Glomerular visceral epithelial cell (primary cell): ENCODE data around the gene HIRIP3.
"Not testable (repeated sequence)": the region's sequence is repeated elsewhere in the genome, so short reads cannot be mapped to it uniquely, and the experiment has no call there.

Source experiments
- DNase-seq: peaks from one replicate; pipeline ENCODE4 v3.0.0-alpha.2; 2016; ENCODE audit errors: extremely low spot score

HIRIP3 gene

GRCh38 chr16:29959821-29960220 lies 35.6 kb downstream of the HIRIP3 start:
- DNase-seq: not testable (repeated sequence)

- DNase-seq: no peak
Measured at GRCh38 chr16:29959293-29959692, 36.1 kb downstream of the HIRIP3 start.

- DNase-seq: no peak
Measured at GRCh38 chr16:29958756-29959155, 36.7 kb downstream of the HIRIP3 start.

- no peak for DNase-seq
Measured at GRCh38 chr16:29951625-29952365, 43.6 kb downstream of the HIRIP3 start.

- no peak for DNase-seq
Measured at GRCh38 chr16:29950806-29951461, 44.5 kb downstream of the HIRIP3 start.

GRCh38 chr16:29947897-29948296 lies 47.5 kb downstream of the HIRIP3 start:
- no peak for DNase-seq

GRCh38 chr16:29943846-29944799 lies 51.3 kb downstream of the HIRIP3 start:
- peak; percentile 95 for DNase-seq
